Activated naive CD4-positive, alpha-beta T cell treated with anti-CD3 and anti-CD28 coated beads, Interleukin-2, amount 50 U/mL, for 16 hours (primary cell): Measurements from ENCODE around the gene NCK2.
"Not testable (repeated sequence)": the region's sequence is repeated elsewhere in the genome, so short reads cannot be mapped to it uniquely, and the experiment has no call there.

ENCODE experiments used
- DNase-seq: peaks from one replicate; pipeline ENCODE4 v3.0.0-alpha.2; 2020

The NCK2 gene

DNA sequence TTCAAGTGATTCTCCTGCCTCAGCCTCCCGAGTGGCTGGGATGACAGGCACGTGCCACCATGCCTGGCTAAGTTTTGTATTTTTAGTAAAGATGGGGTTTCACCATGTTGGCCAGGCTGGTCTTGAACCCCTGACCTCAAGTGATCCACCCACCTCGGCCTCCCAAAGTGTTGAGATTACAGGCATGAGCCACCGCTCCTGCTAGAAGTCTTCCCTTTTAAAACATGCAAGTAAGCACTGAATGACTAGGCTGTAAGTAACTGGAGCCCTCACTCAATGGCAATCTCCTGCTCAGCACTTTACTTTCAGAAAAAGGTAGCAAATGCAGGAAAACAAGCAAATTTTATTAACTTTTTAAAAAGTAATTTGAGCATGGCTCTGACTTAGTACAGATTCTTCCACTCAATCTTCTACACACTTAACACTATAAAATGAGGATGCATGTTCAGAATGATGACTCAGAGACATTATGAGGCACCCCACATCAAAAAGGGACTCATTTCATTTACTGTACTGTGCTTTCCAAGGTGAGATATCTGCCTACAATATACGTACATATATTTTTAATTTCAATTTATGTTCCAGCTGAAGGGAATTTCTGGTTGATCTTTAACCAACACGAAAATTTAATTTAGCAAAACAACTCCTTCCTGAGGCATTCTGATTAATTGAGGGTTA is 6.6 kb upstream of the NCK2 start:
- DNase-seq, result no peak

DNA sequence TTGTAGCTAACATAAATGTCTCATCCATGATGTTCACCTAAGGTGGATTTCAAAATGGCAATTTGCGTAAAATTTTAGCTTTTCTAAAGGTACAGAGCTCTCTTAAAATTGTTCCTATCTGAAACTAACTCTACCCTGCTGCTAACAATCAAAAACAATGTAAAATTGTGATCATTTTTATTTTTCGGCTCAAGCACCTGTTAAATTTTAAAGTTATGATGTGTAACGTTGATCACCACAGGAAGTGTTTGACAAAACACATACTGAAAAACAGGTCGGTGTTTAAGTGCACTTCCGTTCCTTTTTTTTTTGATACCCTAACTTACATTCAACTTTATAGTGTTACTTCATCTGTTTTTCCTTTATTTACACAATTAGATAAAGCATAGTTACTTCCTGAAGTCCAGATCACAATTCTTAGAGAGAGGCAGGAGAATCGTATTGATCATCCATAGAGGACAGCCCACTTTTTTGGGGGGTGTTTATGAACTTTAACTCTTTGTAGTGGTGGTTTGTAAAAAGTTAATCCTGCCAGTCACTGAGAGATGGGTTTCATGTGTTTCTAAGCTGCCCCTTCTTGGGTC is 6.0 kb upstream of the NCK2 start:
- no peak for DNase-seq

GRCh38 chr2:105739426-105739825 is 5.3 kb upstream of the NCK2 start:
- DNase-seq, result no peak

- no peak for DNase-seq
Observed at GRCh38 chr2:105739944-105740530, 4.7 kb upstream of the NCK2 start.

DNA sequence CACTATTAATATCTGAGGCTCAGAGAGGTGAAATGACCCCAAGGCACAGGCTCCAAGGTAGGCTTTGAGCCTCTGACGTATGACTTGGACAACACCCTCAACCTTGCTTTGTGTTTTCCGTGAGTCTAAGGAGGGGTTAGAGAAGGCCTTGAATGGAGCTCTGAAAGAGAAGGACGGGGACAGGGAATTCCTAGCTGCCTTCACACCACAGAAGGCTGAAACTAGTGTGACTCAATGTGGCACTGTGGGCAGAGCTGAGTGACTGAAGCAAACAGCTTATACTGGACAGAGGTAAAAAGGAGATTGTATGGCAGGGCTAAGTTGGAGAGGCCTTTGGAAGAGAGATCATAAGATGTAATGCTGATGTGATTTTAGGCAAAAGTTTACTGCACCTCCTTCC is 3.5 kb upstream of the NCK2 start:
- DNase-seq, result no peak

GRCh38 chr2:105741617-105742016 is 3.1 kb upstream of the NCK2 start:
- no peak for DNase-seq

- peak; percentile 75 for DNase-seq
Observed at GRCh38 chr2:105744091-105744908, 412 bp upstream of the NCK2 start.

GRCh38 chr2:105746177-105747080 is 1.7 kb downstream of the NCK2 start:
- peak; percentile 93 for DNase-seq

DNA sequence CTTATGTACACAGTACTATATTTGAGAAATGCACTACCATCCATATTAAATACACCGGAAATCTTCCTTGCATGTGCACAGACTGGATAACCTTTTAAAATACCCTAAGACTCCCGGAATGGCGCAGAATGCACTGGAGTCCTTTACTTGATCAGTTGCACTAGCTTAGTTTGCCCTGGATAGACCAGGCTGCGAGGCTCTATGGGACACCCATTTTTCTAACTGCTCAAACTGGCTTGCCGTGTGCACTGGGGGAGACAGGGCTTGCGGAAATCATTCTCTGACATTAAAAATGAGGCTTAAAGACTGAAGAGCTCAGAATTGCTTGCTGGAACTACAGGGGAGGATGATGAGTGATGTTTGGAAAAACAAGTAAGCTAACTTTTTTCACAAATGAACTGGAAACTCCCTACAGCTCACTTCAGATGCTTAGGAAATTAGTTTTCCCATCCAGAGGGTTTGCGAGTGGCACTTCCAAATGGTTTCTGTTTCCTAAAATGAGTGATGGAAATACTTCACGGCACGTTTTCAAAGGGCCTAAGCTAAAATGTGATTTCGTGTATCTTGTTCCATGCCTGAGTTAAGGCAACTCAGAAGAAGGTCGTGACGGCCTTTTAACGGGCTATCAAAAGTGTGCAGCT is 2.7 kb downstream of the NCK2 start:
- DNase-seq, result no peak

- DNase-seq, result no peak
Observed at GRCh38 chr2:105747991-105748390, 3.3 kb downstream of the NCK2 start.

- no peak for DNase-seq
Observed at GRCh38 chr2:105748566-105748965, 3.9 kb downstream of the NCK2 start.

GRCh38 chr2:105749583-105750400 is 5.1 kb downstream of the NCK2 start:
- DNase-seq, result no peak

DNA sequence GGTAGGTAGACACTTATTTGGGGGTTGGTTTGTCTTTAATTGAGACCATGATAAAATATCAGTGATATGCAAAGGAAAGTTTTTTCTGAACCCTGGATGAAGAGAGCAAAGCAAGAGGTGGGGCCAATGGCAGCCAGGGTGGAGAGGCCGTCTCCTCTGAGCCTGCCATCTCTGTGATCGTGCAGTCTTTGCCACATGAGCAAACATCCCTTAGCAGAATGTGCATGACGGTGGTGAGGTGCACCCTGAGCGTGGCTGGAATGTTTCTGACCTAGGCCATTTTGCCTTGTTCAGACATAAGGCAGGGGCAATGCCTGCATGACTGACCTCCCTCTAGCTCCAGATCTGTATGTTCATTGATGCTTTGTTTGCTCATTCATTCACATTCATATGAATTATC is 6.0 kb downstream of the NCK2 start:
- DNase-seq, result no peak

- no peak for DNase-seq
Observed at GRCh38 chr2:105751272-105751671, 6.6 kb downstream of the NCK2 start.

- no peak for DNase-seq
Observed at GRCh38 chr2:105752691-105753358, 8.1 kb downstream of the NCK2 start.

DNA sequence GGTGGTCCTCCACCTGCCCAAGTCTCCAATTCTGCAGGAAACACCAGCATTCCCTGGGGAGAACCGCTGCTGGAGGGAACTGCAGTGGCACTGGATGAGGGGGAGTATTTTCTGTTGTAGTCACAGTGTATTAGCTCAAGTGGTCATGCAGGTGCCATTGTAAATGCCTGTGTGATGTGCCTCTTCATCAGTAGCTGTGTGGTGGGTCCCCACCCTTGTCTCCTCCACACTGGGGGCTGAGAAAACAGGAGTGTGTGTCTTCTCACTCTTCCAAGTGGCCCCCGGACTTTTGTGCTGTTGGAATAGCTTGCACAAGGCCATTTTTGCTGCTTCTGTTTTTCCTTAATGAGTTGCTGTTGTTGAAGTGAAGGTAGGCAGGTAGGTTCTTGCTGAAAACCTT is 8.7 kb downstream of the NCK2 start:
- no peak for DNase-seq

DNA sequence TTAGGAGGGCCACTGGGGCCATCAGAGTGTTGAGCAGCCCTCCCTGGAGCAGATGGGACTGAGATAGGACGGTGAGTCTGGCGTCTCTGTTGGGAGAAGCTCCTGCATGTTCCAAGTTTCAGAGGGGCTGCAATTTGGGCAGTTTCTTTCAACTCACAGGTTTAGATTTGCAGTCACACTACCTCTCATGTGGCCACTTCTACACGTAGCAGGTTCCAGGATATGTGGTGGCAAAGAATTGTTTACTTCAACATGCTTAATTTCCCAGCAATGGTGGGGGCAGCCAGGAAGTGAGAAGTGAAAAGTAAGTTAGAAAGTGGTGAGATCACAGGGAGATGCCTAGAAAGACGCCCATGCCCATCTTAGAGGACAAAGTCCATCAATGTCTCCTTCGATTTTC is 9.3 kb downstream of the NCK2 start:
- DNase-seq, result peak; percentile 45

- no peak for DNase-seq
Observed at GRCh38 chr2:105754994-105755393, 10.3 kb downstream of the NCK2 start.

DNA sequence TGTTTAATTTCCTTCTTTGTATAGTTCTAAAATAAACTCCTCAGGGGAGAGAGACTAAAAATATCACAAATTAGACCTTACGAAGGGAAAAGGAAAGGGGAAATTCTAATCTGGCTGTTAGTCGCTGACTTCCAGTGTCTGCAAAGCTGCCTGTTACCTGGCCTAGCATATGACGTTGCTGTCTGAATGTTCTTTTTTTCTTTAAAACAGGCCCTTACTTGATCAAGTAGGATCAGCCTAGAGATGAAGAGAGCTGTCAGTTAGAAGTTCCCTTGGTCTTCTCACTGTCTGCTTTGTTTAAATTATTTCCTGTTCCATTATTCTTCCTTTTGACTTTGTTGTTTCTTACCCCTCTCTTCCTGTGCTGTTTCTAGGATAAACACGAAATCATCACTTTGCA is 11.2 kb downstream of the NCK2 start:
- DNase-seq, result no peak

- DNase-seq, result no peak
Observed at GRCh38 chr2:105756435-105756834, 11.7 kb downstream of the NCK2 start.

DNA sequence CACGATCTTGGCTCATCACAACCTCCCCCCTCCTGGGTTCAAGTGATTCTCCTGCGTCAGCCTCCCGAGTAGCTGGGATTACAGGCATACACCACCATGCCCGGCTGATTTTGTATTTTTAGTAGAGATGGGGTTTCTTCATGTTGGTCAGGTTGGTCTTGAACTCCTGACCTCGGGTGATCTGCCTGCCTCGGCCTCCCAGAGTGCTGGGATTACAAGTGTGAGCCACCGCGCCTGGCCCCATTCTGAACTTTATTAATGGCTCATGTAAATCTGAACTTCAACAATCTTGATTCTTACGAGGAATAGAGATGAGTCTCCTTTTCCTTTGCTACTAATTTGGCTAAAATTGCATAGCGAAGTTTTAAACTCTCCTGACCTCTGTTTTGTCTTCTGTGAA is 12.2 kb downstream of the NCK2 start:
- DNase-seq, result not testable (repeated sequence)
